ENCODE results near the gene AGBL4. TPM values are rescaled to one million over a fixed set of nuclear protein-coding genes. Genes with fewer than 3 reads are reported as not detected.
A peak's percentile ranks its signal among the peaks of the same experiment; 100 is the strongest.

Gene AGBL4
- total and polyA plus RNA-seq, 11 donors, result 0.40 to 1.4 (median 0.54) TPM; not detected in 3

- 73 to 81% (median 80%) methylated on average over 29 to 32 of the region's 32 CpGs for WGBS, 4 donors
- Histone ChIP-seq H3K9me3 (no peaks in the 10 kb centered on the region), H3K4me1 (no peaks in the 10 kb centered on the region), H3K27ac (no peak overlapping the region), H3K36me3 (no peaks in the 10 kb centered on the region), H3K4me3 (no peak overlapping the region), H3K27me3 (peaks cover 0 to 21% (median 0%) of the 10 kb centered on the region in 9 donors)
- peak in 1 of 5 donors; percentile 53 for DNase-seq
- ATAC-seq, result no peak
- TF ChIP-seq CTCF (IDR thresholded peaks at IDR 0.05), result no peak
- no peak for TF ChIP-seq POLR2A (IDR thresholded peaks at IDR 0.05)
- intact Hi-C loops (cut with DNase I), result no loop called here
Observed at GRCh38 chr1:48898894-48899293, 1124.9 kb downstream of the AGBL4 start.

DNA sequence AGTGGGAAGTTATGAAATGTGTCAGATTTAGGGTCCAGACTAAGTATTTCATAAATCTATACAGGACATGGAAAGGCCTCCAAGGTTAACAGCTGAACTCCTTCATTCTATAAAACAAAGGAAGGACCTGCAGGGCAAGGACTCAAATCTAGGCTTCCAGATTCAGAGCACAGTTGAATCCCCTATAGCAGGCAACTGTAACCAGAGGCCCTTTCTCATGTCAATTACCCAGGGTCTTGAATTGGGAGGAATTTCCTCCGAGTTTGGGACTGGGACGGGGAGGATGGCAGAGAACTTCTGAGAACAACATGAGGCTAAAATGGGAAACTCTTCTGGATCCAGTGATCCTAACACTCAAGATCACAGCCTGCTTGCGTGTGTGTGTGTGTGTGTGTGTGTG lies 1134.1 kb downstream of the AGBL4 start:
- no peak for ATAC-seq

DNA sequence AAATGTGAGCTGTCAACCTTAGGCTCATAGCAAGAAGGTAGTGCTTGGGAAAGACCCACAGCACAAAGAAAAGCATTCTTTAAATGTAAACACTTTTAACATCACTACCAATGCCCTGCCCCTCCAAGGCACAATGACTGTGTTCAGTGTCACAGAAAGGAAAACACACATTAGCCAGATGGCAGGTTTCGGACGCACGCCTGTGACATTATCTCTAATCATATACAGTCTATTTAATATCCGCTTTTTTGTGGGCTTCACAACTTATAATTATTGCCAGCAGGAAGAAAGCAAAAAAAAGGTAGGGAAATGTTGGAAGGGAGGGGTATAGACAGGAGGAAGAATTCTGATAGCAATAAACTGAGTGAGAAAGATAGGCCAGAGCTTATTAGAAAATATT lies 1134.7 kb downstream of the AGBL4 start:
- ATAC-seq, result no peak
- intact Hi-C loops (cut with DNase I), result no loop called here

More for the DNA sequence above, 1134.1 kb downstream of the AGBL4 start:
- Histone ChIP-seq H3K36me3 (no peaks in the 10 kb centered on the region), H3K27ac (no peak overlapping the region), H3K27me3 (peaks cover 0 to 8% (median 0%) of the 10 kb centered on the region in 9 donors), H3K4me1 (no peaks in the 10 kb centered on the region), H3K9me3 (peaks cover 0 to 6% (median 0%) of the 10 kb centered on the region in 12 donors), H3K4me3 (no peak overlapping the region)
- no peak for DNase-seq
- TF ChIP-seq POLR2A (IDR thresholded peaks at IDR 0.05), result no peak
- no peak for TF ChIP-seq CTCF (IDR thresholded peaks at IDR 0.05)
- intact Hi-C loops (cut with DNase I), result no loop called here
- WGBS, 4 donors, result 62 to 77% (median 68%) methylated on average over 2 to 3 of the region's 3 CpGs

DNA sequence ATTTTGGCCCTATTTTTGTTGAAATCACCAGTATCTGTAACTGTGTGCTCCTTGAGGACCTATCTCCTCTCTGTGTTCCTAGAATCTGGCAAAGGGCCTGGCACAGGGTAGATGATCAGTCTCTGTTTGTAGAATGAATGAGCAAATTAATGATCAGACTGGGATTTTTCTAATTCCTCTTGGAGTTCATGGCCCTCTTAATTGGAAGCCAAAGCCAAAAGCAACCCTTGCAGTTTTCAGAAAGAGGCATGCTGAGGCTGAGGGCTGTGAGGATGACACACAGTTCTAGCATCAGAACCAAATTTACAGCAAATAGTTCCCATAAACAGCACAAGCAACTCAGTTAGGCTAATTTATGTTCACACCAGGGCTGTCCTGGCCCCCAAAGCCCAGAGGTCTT lies 1136.0 kb downstream of the AGBL4 start:
- Histone ChIP-seq H3K9me3 (peaks cover 0 to under 1% (median 0%) of the 10 kb centered on the region in 12 donors), H3K36me3 (no peaks in the 10 kb centered on the region), H3K27ac (no peak overlapping the region), H3K27me3 (peaks cover 0 to 9% (median 0%) of the 10 kb centered on the region in 9 donors), H3K4me1 (no peaks in the 10 kb centered on the region), H3K4me3 (no peak overlapping the region)
- TF ChIP-seq CTCF (IDR thresholded peaks at IDR 0.05), result no peak
- no peak for TF ChIP-seq POLR2A (IDR thresholded peaks at IDR 0.05)
- DNase-seq, result no peak
- ATAC-seq, result no peak
- intact Hi-C loops (cut with DNase I), result no loop called here

More for the DNA sequence above, 1134.7 kb downstream of the AGBL4 start:
- 53 to 70% (median 63%) methylated on average over 4 of the region's 4 CpGs for WGBS, 4 donors
- peaks cover 0 to 6% (median 0%) of the 10 kb centered on the region in 12 donors for H3K9me3 ChIP-seq
- H3K27ac ChIP-seq, result no peak overlapping the region
- DNase-seq, result no peak
- H3K36me3 ChIP-seq, result no peaks in the 10 kb centered on the region
- peaks cover 0 to 8% (median 0%) of the 10 kb centered on the region in 9 donors for H3K27me3 ChIP-seq
- H3K4me1 ChIP-seq, result no peaks in the 10 kb centered on the region
- no peak overlapping the region for H3K4me3 ChIP-seq
- TF ChIP-seq CTCF (IDR thresholded peaks at IDR 0.05) (no peak), POLR2A (IDR thresholded peaks at IDR 0.05) (no peak)

All from heart left ventricle (tissue), 16 donors.